GM18858 (cell line): ENCODE results near the gene CLEC18B.
"Not testable (repeated sequence)": the region's sequence is repeated elsewhere in the genome, so short reads cannot be mapped to it uniquely, and the experiment has no call there.

Experiments
- ATAC-seq: cut with Tn5 transposase; IDR thresholded peaks from one replicate; pipeline ENCODE4 v1.9.1; 2021; ENCODE audit not compliant: unreplicated experiment

The CLEC18B gene

DNA sequence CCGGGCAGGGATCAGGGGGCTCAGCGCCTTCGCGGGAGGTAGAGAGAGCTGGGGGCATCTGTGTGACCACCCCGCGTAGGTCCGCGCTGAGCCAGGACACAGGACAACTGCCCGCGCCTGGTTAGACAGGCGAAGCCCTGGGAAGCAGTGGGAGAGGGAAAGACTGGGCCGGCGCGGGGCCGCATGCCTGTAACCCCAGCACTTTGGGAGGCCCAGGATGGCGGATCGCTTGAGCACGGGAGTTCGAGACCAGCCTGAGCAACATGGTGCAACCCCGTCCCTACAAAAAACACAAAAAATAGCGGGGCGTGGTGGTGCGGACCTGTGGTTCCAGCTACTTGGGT lies 13.9 kb downstream of the CLEC18B start:
- not testable (repeated sequence) for ATAC-seq

DNA sequence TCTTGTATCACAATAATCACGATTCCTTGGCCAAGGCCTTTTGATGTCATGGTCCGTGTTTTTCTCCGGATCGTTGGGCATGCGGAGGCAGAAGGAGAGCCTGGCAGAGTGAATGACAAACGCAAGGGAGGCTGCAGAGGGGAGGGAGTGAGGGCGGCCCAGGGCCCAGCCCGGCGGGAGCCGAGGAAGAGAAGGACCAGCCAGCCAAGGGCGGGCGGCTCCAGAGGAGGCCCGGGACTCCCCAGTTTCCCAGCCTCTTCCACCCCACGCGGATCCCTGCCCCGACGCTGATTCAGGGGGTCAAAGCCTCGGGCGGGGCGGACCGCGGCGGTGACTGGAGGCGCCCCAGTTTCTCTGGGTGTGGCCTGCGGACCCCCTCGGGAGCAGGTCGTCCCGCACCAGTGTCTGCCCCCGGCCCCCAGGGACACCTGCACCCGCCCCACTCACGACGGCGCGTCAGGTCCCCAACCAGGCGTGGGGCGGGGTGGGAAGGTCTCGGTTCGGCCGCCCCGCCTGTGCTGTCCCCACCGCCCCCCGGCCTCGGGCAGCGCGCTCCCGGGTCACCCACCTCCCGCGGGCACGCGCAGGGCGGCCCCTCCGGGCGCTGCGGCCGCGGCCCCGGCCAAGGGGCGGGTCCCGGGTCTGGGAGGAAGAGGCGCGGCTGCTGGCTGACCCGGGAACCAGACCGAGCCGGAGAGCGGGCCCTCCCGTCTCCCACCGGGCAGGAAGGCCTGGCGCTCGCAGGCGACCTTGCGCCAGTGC lies 14.5 kb downstream of the CLEC18B start:
- not testable (repeated sequence) for ATAC-seq

DNA sequence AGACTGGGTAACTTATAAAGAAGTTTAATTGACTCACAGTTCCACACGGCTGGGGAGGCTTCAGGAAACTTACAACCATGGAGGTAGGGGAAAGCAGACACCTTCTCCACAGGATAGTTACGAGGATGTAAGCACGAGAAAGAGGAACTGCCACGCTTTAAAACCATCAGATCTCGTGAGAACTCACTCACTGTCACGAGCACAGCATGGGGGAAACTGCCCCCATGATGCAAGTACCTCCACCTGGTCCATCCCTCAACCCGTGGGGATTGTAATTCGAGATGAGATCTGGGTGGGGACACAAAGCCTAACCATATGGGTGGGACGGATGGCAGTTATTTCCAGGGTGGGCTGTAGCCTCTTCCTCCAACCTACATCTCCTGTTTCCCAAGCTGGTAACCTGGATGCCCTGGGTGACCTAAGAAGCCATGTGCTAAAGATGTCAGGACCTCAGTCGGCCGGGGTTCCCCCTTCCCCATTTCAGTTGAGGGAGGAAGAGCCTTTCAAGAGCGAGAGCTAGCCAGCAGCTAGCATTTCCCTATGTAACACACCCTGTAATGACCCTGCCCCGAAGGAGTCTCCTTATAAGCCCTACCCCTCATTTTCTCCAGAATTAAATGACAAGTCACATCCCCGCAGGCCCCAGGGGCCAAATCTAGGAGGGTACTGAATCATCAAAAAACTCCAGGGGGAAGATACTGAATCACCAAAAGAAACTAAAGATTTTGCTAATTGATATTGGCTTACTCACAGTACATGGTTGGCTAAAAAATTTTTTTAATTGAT lies 16.9 kb downstream of the CLEC18B start:
- ATAC-seq: not testable (repeated sequence)

DNA sequence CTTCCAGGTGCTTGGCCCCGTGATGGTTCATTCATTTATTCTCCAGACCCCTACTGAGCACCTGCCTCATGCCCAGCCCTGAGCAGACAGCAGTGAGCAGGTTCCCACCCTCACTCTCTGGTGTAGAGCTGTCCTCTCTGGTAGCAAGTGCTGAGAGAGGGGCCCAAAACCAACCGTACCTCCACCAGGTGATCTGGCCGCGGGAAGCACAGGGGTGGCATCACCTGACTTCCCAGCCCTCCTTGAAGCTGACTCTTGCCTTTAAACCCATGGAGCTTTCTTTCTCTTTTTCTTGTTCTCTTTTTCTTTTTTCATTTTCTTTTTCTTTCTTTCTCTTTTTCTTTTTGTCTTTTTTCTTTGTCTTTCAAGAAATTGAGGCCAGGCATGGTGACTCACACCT lies 21.0 kb downstream of the CLEC18B start:
- ATAC-seq: not testable (repeated sequence)

DNA sequence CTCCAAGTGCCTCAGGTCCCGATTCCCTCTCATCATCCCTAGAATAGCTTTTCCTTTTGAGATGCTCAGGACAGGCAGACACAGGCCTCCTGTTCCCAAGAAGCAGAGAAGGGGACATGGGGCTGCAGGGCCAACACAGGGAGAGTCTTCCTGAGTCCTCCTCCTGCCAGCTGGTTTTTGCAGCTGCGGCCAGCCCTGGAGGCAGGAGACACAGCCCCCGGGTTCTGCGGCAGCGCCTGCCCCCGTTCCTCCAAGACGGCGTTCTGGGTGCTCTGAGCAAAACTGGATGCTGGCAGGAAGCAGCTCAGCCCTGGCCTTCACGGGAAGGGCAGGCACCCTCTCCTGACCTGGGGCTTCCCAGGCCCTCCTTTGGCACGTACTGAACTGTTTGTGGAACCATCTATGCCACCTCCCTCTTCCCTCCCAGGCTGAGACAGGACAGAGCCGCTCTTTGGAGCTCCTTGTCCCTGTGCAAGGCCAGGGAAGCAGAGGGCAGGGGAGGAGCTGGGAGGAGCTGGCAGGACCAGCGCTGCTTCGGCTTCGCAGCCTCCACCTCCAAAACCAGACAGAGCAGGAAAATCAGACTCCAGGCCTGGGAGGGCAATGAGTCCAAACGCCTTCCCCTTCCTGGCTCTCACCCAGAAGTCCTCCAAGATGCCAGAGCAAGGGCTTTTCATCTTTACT lies 22.9 kb downstream of the CLEC18B start:
- ATAC-seq: not testable (repeated sequence)

DNA sequence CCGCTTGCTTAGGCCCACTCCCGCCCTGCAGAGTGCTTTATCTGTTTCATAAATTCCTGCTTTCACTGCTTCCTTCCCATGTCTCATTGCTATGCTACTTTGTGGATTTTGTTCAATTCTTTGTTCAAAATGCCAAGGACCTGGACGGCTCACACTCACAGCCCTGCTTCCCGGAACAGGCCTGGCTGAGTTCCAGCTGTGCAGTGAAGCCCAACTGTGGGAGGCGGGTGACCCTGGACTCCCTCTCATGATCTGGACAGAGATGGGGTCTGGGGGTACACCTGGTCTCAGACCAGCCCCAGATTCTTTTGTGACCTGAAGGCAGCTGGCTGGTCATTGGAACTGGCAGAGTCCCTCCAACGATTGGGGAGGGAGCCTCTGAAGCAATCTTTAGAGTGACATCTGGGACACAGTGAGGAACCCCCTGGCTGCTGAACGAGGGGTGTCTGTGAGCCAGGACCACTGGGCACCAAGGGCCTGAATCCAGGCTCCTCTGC lies 24.7 kb downstream of the CLEC18B start:
- ATAC-seq: not testable (repeated sequence)

DNA sequence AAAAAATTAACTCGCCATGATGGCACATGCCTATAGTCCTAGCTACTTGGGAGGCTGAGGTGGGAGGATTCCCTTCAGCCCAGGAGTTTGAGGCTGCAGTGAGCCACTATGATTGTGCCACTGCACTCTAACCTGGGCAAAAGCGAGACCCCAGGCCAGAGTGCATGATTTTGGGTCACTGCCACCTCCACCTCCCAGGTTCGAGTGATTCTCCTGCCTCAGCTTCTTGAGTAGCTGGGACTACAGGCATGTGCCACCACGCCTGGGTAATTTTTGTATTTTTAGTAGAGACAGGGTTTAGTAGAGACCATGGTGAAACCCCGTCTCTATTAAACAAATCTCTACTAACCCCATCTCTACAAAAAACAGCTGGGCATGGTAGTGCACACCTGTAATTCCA lies 26.7 kb downstream of the CLEC18B start:
- not testable (repeated sequence) for ATAC-seq

DNA sequence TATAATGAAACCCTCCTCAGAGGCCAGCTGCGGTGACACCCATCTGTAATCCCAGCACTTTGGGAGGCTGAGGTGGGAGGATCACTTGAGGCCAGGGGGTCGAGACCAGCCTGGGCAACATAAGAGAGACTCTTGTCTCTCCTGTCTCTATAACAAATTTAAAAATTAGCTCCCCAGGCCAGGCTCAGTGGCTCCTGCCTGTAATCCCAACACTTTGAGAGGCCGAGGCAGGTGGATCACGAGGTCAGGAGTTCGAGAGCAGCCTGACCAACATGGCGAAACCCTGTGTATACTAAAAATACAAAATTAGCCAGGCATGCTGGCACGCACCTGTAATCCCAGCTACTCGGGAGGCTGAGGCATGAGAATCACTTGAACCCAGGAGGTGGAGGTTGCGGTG lies 27.1 kb downstream of the CLEC18B start:
- ATAC-seq: not testable (repeated sequence)

DNA sequence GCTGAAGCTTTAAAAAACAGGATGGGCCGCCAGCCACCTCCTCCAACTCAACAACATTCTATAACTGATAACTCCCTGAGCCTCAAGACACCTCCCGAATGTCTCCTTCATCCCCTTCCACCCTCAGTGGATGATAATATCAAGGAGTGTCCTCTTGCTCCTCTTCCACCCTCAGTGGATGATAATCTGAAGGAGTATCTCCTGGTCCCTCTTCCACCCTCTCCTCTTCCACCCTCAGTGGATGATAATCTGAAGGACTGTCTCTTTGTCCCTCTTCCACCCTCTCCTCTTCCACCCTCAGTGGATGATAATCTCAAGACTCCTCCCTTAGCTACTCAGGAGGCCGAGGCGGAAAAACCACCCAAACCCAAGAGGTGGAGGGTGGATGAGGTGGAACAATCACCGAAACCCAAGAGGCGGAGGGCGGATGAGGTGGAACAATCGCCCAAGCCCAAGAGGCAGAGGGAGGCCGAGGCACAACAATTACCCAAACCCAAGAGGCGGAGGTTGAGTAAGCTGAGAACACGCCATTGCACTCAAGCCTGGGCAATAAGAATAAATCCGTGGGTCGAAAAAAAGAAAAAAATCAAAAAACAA lies 29.7 kb downstream of the CLEC18B start:
- ATAC-seq: not testable (repeated sequence)

DNA sequence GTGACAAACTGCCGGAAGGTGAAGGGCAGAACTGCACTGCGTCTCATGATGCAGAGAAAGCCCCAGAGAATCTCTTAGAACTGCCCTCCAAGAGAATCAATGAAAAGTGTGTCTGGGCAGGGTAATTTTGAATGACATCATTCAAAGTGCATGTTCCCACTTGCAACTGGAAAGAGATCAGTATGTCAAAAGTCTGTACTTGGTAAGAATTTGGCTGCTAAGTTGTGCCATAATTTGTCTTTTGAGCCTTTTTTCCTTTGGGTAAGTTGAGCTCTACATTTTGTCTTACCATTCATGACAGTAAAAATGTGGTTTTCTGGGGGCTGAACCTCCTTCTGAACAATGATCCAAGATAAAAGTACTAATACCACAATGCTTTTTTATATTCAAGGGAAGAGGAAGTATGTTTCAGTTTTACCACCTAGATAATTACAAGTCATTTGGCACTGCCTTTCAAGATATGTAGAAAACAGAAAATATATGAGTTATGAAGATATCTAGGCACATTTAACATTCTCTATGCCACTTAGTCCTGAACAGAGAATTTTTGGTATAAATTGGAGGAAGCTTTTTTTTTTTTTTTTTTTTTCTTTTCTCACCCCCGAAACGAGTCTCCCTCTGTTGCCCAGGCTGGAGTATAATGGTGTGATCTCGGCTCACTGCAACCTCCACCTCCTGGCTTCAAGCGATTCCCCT lies 38.8 kb downstream of the CLEC18B start:
- not testable (repeated sequence) for ATAC-seq

DNA sequence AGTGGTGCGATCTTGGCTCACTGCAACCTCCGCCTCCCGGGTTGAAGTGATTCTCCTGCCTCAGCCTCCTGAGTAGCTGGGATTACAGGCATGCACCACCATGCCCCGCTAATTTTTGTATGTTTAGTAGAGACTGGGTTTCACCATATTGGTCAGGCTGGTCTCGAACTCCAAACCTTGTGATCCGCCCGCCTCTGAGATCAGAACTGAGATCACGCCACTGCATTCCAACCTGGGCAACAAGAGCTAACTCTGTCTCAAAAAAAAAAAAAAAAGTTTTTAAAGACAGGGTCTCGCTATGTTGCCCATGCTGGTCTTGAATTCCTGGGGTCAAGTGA lies 47.5 kb downstream of the CLEC18B start:
- not testable (repeated sequence) for ATAC-seq

DNA sequence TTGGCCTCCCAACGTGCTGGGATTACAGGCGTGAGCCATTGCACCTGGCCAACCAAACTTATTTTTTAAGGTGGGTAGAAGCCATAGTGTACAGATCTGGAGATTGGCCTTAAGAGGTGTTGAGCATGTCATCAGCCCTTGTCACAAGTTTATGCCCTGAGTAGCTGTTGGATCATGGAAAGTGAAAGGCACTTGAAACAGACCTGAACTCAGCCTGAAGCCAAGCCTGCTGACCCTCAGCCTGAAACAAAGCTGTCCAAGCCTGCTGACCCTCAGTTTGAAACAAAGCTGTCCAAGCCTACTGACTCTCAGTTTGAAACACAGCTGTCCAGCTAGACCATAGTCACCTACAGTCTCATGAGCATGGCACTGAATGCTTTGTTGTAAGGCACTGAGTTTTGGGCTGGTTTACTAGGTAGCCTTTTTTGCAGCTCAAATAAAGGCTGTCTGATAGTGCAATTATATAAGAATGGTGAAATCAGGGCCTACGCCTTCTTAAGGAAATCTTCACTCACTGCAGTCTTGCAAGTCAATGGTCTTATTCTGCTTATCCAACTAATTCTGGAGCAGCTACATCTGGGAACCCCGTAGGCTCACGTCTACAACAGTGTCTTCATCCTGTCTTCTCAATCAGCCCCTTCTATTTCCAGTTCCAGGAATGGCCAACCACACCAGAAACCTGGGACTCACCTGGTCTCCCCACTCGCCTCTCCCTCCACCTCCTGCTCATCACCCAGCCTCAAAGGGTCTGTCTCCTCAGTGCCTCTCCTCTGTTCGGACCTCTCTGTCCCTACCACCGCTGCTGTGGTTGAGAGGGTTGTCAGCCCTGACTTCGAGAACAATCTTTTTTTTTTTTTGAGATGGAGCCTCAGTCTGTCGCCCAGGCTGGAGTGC lies 48.1 kb downstream of the CLEC18B start:
- no peak for ATAC-seq

DNA sequence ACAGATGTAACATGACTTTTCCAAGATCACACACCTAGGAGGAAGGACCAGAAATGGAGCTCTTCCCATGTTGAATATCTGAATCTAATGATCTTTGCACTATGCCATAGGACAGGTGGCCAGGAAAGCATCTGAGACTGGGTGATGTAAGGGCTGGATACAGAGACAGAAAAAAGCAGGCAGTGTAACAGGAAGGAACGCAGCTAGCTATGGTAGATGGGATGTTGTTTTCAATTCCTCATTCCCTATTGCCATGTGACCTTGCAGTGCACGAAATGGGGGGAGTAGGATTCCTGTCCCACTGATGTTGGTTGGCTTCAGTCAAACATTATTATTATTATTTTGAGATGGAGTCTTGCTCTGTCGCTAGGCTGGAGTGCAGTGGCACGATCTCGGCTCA lies 48.9 kb downstream of the CLEC18B start:
- ATAC-seq: no peak

DNA sequence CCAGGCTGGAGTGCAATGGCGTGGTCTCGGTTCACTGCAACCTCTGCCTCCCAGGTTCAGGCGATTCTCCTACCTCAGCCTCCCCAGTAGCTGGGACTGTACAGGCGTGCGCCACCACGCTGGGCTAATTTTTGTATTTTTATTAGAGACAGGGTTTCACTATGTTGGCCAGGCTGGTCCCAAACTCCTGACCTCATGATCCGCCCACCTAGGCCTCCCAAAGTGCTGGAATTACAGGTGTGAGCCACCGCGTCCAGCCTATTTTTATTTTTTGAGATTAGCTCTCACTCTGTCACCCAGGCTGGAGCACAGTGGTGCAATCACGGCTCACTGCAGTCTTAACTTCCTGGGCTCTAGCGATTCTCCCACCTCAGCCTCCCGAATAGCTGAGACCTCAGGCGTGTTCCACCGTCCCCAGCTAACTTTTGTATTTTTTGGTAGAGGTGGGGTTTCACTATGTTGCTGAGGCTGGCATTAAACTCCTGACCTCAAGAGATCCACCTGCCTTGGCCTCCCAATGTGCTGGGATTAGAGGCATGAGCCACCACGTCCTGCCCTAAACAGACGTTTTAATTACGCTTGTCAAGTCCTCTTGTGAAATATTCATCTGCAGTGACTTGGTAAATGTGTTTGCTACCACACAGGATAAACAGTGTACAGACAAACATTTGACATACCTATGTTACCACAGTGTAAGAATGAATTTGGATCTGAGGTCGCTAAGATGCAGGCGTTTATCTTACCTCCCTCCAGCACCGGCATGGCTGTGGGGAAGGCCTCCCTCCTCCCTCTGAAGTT lies 50.7 kb downstream of the CLEC18B start:
- ATAC-seq: not testable (repeated sequence)

DNA sequence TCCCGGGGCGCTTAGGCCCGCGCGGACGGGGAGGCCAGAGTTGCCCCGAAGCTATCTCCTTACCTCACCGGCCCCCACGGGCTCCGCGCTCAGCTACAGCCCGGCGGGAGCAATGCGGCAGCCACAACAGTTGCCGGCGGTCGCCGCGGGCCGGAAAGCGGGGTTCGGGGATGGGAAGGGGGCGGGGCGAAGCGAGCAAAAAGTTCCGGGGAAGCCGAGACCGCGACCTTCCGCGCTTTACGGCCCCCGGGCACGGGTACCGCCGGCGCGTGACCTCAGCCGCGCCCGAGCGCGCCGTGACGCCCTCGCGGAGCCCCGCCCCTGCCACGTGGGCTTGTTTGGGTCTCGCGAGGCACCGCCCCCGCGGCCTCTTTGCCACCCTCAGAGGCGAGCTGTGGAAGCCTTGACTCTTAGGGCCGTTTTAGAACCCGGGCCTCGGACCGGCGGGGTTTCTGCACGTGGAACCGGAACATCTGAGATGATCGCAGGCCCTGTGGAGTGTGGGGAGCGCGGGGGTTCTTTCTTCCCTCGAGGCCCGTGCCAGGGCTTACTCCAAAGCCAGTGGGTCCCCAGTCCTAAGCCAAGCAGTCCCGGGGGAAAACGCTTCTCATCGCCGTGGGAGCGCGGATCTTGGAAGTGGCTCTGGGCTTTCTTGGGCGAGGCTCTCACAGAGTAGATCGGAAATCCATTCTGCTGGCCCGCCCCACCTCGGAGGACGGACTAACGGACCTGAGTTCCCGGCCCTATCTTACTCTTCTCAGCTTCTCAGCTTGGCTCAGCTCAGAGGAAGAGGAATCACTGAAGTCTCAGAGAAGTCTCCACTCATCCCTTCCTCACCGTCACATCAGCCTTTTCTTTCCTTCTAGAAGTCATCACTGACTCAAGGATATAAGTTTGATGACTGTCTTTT lies 53.0 kb downstream of the CLEC18B start:
- peak; percentile 91 for ATAC-seq

DNA sequence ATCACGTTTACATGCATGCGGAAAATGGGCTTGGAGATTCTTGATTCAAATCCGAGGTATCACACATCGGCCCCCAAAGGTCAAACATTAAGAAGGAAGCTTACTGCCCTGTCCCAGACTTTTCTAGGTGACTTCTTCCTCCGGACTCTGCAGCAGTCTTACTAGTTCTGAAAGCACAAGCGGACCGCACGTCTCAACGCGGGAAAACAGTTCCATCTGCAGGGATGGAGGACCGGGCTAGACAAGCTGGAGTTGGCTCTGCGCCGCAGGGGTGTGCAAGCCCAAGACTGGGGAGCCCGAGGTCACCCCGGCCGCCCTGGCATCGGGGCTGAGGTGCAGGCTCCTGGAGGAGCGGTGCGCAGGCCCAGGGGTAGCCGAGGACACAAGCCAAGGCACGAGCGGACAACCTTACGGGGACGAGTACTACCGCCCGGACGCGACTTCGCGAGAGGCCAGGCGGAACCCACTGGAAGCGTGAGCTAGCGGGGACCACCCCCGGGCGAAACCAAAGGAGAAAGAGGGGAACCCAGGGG lies 53.7 kb downstream of the CLEC18B start:
- ATAC-seq: peak; percentile 27
